SK-N-MC (cell line): ENCODE results near the gene NDUFAF3.

Experiments
- DNase-seq: peaks from one replicate; pipeline ENCODE4 v3.0.0-alpha.2; 2011; ENCODE audit warnings: low read depth, low spot score
- H3K27ac ChIP-seq: fragments of 200-600 bp; sonication (generic); 2 replicates; pipeline ENCODE4 v1.5.1; 2016; ENCODE audit warnings: mixed run types
- H3K36me3 ChIP-seq: fragments of 200-600 bp; sonication (generic); 2 replicates; pipeline ENCODE4 v1.6.1; 2017; ENCODE audit warnings: antibody characterized with exemption, low read length, mixed read lengths; ENCODE audit not compliant: insufficient read depth
- H3K4me3 ChIP-seq: fragments of 200-600 bp; sonication (generic); 2 replicates; pipeline ENCODE4 v1.5.1; 2016
- H3K9ac ChIP-seq: fragments of 200-600 bp; sonication (generic); 2 replicates; pipeline ENCODE4 v1.8.0; 2017; ENCODE audit warnings: mixed run types, mixed read lengths; ENCODE audit not compliant: insufficient read length
- H3K9me3 ChIP-seq: fragments of 200-600 bp; sonication (generic); 2 replicates; pipeline ENCODE4 v1.6.1; 2017; ENCODE audit warnings: low read depth, mild to moderate bottlenecking, antibody characterized with exemption, low read length, moderate library complexity, mixed read lengths
- EZH2 ChIP-seq: fragments of 200-600 bp; sonication (generic); IDR thresholded peaks from one replicate; pipeline ENCODE4 v1.6.1; 2017; ENCODE audit warnings: antibody characterized with exemption
- FOXP2 ChIP-seq: optimal IDR thresholded peaks from 2 replicates; pipeline ENCODE3; 2011; ENCODE audit warnings: mild to moderate bottlenecking, moderate library complexity; ENCODE audit not compliant: insufficient read depth; ENCODE audit errors: extremely low read length, control extremely low read depth
- POLR2AphosphoS5 ChIP-seq: IDR thresholded peaks from 2 replicates; pipeline ENCODE4 v1.6.1; 2012; ENCODE audit warnings: mild to moderate bottlenecking, low read depth, low read length, borderline replicate concordance

Gene NDUFAF3

DNA sequence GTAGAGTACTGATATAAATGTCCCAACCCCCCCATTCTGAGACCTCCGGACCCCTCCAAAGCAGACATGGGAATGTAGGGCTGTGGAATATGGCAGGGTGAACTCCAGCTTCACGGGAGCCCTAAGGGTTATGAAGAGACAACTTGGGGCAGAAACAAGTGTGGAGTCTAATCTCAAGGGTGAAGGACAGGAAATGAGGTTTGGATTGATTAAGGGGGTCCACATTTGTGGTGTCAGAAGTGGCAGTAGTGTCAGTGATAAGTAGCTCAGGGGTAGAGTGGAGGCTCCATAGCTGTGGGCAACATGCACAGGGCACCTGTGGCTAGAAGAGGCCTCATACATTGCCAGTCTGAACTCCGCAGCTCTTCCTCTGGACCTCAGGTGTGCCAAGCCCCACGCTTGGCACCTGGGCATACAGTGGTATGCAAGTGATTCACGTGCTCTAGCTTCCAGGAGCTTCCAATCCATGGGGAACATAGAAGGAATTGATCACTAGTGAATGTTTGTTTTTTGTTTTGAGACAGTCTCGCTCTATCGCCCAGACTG lies 36.0 kb upstream of the NDUFAF3 start:
- H3K27ac ChIP-seq = no peak overlapping the region
- H3K36me3 ChIP-seq = peaks cover 3% of the 10 kb centered on the region; the same call in 1 of the 2 replicates
- no peak overlapping the region for H3K9ac ChIP-seq
- no peak overlapping the region for H3K4me3 ChIP-seq
- no peaks in the 10 kb centered on the region for H3K9me3 ChIP-seq
- no peak for DNase-seq
- no peak for TF ChIP-seq FOXP2
- no peak for TF ChIP-seq POLR2AphosphoS5
- no peak for TF ChIP-seq EZH2

- DNase-seq = no peak
- Histone ChIP-seq H3K9me3 (no peaks in the 10 kb centered on the region), H3K36me3 (no peaks in the 10 kb centered on the region), H3K4me3 (peak overlapping the region; percentile 30; the same call in 1 of the 2 replicates), H3K27ac (no peak overlapping the region), H3K9ac (no peak overlapping the region)
- peak; percentile 32; the same call in 1 of the 2 replicates for TF ChIP-seq POLR2AphosphoS5
- TF ChIP-seq FOXP2 = no peak
These were observed 32.7 kb upstream of the NDUFAF3 start for GRCh38 chr3:48989126-48989795.

- no peak for DNase-seq
- H3K4me3 ChIP-seq = peak within 1 kb of the TSS; percentile 30; the same call in 1 of the 2 replicates
- no peak within 1 kb of the TSS for H3K9ac ChIP-seq
- H3K27ac ChIP-seq = no peak within 1 kb of the TSS
- no peaks in the 10 kb centered on the region for H3K36me3 ChIP-seq
- TF ChIP-seq POLR2AphosphoS5 (no peak), FOXP2 (no peak), EZH2 (no peak)
- no peaks in the 10 kb centered on the region for H3K9me3 ChIP-seq
These were observed 31.9 kb upstream of the NDUFAF3 start, which contains the start of gene P4HTM for GRCh38 chr3:48989796-48990635. P4HTM (plus strand) TSS chr3:48990241; CDS start chr3:48990257, 16 bp downstream.

- Histone ChIP-seq H3K36me3 (no peaks in the 10 kb centered on the region), H3K9me3 (no peaks in the 10 kb centered on the region), H3K27ac (no peak overlapping the region), H3K9ac (no peak overlapping the region), H3K4me3 (no peak overlapping the region)
- no peak for DNase-seq
- no peak for TF ChIP-seq EZH2
These were observed 31.1 kb upstream of the NDUFAF3 start for GRCh38 chr3:48990636-48991469.

- no peak for TF ChIP-seq FOXP2
- TF ChIP-seq POLR2AphosphoS5 = no peak
- TF ChIP-seq EZH2 = no peak
- no peaks in the 10 kb centered on the region for H3K9me3 ChIP-seq
- no peak for DNase-seq
- no peaks in the 10 kb centered on the region for H3K36me3 ChIP-seq
- H3K9ac ChIP-seq = no peak overlapping the region
- no peak overlapping the region for H3K4me3 ChIP-seq
- no peak overlapping the region for H3K27ac ChIP-seq
These were observed 29.9 kb upstream of the NDUFAF3 start for GRCh38 chr3:48991851-48992545.

DNA sequence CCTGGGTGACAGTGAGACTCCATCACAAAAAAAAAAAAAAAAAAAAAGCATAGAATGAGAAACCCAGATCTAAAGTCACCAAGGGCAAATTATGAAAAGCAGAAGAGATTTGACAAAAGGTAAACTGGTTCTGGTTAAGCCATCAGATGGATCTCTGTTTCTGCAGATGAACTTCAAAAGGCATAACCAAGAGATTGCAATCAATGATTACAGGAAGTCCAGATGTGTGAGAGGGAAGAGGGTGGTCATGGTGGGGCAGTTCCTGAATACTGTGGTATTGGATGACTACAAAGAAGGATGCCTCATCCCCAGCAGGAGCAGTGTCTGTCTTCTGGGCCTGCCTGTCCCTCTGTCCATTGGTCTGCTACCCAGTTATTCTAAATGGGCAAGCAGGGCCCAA lies 28.1 kb upstream of the NDUFAF3 start:
- H3K9me3 ChIP-seq = no peaks in the 10 kb centered on the region
- no peak overlapping the region for H3K27ac ChIP-seq
- no peak overlapping the region for H3K9ac ChIP-seq
- no peak overlapping the region for H3K4me3 ChIP-seq
- no peak for TF ChIP-seq FOXP2
- no peak for TF ChIP-seq EZH2
- no peak for TF ChIP-seq POLR2AphosphoS5
- no peak for DNase-seq
- no peaks in the 10 kb centered on the region for H3K36me3 ChIP-seq

- no peaks in the 10 kb centered on the region for H3K36me3 ChIP-seq
- no peak overlapping the region for H3K4me3 ChIP-seq
- no peak for DNase-seq
- H3K9me3 ChIP-seq = no peaks in the 10 kb centered on the region
- no peak overlapping the region for H3K27ac ChIP-seq
- TF ChIP-seq FOXP2 (no peak), EZH2 (no peak), POLR2AphosphoS5 (no peak)
- H3K9ac ChIP-seq = no peak overlapping the region
These were observed 25.3 kb upstream of the NDUFAF3 start for GRCh38 chr3:48996640-48997039.
